A549 (cell line): Measurements from ENCODE around the gene CSTB.

Source experiments
- CHD2 ChIP-seq: fragments of 150-350 bp; IDR thresholded peaks from 2 replicates; pipeline ENCODE4 v1.6.1; 2014; ENCODE audit warnings: low read length; ENCODE audit not compliant: partially characterized antibody
- CHD4 ChIP-seq: fragments of 200-600 bp; sonication (generic); IDR thresholded peaks from 2 replicates; pipeline ENCODE4 v1.6.1; 2016; ENCODE audit warnings: antibody characterized with exemption, mild to moderate bottlenecking, borderline replicate concordance
- CTCF ChIP-seq: fragments of >200 bp; sonication (Bioruptor Twin); formaldehyde crosslinking; IDR thresholded peaks from 3 replicates; pipeline ENCODE4 v1.5.1; 2016
- HDAC2 ChIP-seq: fragments of 200-600 bp; sonication (generic); IDR thresholded peaks from 2 replicates; pipeline ENCODE4 v1.6.1; 2016
- KDM5A ChIP-seq: fragments of 200-600 bp; sonication (generic); IDR thresholded peaks from 2 replicates; pipeline ENCODE4 v1.6.1; 2016; ENCODE audit warnings: antibody characterized with exemption, mild to moderate bottlenecking
- MAZ ChIP-seq: fragments of 150-350 bp; IDR thresholded peaks from 2 replicates; pipeline ENCODE4 v1.6.1; 2014; ENCODE audit warnings: antibody characterized with exemption, low read depth, low read length, borderline replicate concordance
- POLR2A ChIP-seq: IDR thresholded peaks from 2 replicates; pipeline ENCODE4 v1.6.1; 2012; ENCODE audit warnings: mild to moderate bottlenecking, low read length
- RAD21 ChIP-seq, 2 experiments: fragments of >200 bp in 1 of 2; sonication (Bioruptor Twin) in 1 of 2; formaldehyde crosslinking in 1 of 2; IDR thresholded peaks in 1 of 2; conservative IDR thresholded peaks in 1 of 2; 2 replicates in 1 of 2; 3 replicates in 1 of 2; pipeline ENCODE4 v1.6.1; 2012 to 2018; ENCODE audit warnings: inconsistent platforms in 1 of 2
- SMC3 ChIP-seq: fragments of >200 bp; sonication (Bioruptor Twin); formaldehyde crosslinking; IDR thresholded peaks from 3 replicates; pipeline ENCODE4 v1.6.1; 2018; ENCODE audit warnings: inconsistent platforms
- ZC3H11A ChIP-seq: fragments of 450-650 bp; IDR thresholded peaks from 2 replicates; pipeline ENCODE4 v1.6.1; 2014; ENCODE audit warnings: antibody characterized with exemption, mild to moderate bottlenecking

- TF ChIP-seq CTCF (no peak), POLR2A (no peak), CHD4 (no peak), RAD21 (conservative IDR thresholded peaks at IDR 0.05 in 1 of 2, IDR thresholded peaks at IDR 0.05 in 1 of 2) (no peak), SMC3 (no peak), CHD2 (no peak), MAZ (no peak), ZC3H11A (no peak), KDM5A (no peak), HDAC2 (no peak)
These were observed 44.0 kb downstream of the CSTB start for GRCh38 chr21:43731891-43732711.
